Karpas-422 (cell line): ENCODE data around the gene TMUB1. TPM values are rescaled to one million over a fixed set of nuclear protein-coding genes. Genes with fewer than 3 reads are reported as not detected.

Experiments used
- DNase-seq: peaks from one replicate; pipeline ENCODE4 v3.0.0-alpha.2; 2015
- H2AFZ ChIP-seq: fragments of 200-600 bp; sonication (generic); 2 replicates; pipeline ENCODE4 v1.6.1; 2014; ENCODE audit warnings: antibody characterized with exemption, low read length, mixed read lengths
- H3K27ac ChIP-seq: fragments of 200-600 bp; sonication (generic); 2 replicates; pipeline ENCODE4 v1.5.1; 2014; ENCODE audit warnings: mild to moderate bottlenecking, low read length, moderate library complexity
- H3K27me3 ChIP-seq: fragments of 200-600 bp; sonication (generic); 2 replicates; pipeline ENCODE4 v1.6.1; 2014; ENCODE audit warnings: low read length, mixed read lengths
- H3K36me3 ChIP-seq: fragments of 200-600 bp; sonication (generic); 2 replicates; pipeline ENCODE4 v1.6.1; 2014; ENCODE audit warnings: low read length, mixed read lengths; ENCODE audit not compliant: insufficient read depth
- H3K4me1 ChIP-seq: fragments of 200-600 bp; sonication (generic); 2 replicates; pipeline ENCODE4 v1.6.1; 2014; ENCODE audit warnings: mild to moderate bottlenecking, low read length, mixed read lengths
- H3K4me2 ChIP-seq: fragments of 200-600 bp; sonication (generic); 2 replicates; pipeline ENCODE4 v1.6.1; 2014; ENCODE audit warnings: low read length, low read depth, mild to moderate bottlenecking; ENCODE audit not compliant: poor library complexity, severe bottlenecking
- H3K4me3 ChIP-seq: fragments of 200-600 bp; sonication (generic); 2 replicates; pipeline ENCODE4 v1.5.1; 2014; ENCODE audit warnings: mild to moderate bottlenecking, antibody characterized with exemption, low read length, mixed read lengths
- H3K79me2 ChIP-seq: fragments of 200-600 bp; sonication (generic); 2 replicates; pipeline ENCODE4 v1.6.1; 2014; ENCODE audit warnings: mild to moderate bottlenecking, low read length, mixed read lengths
- H3K9ac ChIP-seq: fragments of 200-600 bp; sonication (generic); 2 replicates; pipeline ENCODE4 v1.6.0; 2014; ENCODE audit warnings: low read length
- H3K9me2 ChIP-seq: fragments of 200-600 bp; sonication (generic), shearing (Covaris generic); replicated peaks from 2 replicates; pipeline ENCODE4 v1.6.0; 2014; ENCODE audit warnings: mild to moderate bottlenecking, low read length, moderate library complexity; ENCODE audit not compliant: insufficient read depth
- H3K9me3 ChIP-seq: fragments of 300-700, 200-600 bp; sonication (generic); 2 replicates; pipeline ENCODE4 v1.6.1; 2014; ENCODE audit warnings: low read length, mixed read lengths
- H4K20me1 ChIP-seq: fragments of 200-600 bp; sonication (generic); 2 replicates; pipeline ENCODE4 v1.6.1; 2014; ENCODE audit warnings: mild to moderate bottlenecking, antibody characterized with exemption, low read length, low read depth; ENCODE audit not compliant: insufficient read depth
- total RNA-seq: library from RNA; depleted of rRNA; stranded (reverse); fragments of >200 nt; shearing (Covaris generic); gene quantifications from 2 replicates; pipeline ENCODE4 v1.2.3, GENCODE V29; 2014; ENCODE audit warnings: low replicate concordance

TMUB1 gene
- total RNA-seq, 1 experiment from 2014 or later, result 30.9 TPM

DNA sequence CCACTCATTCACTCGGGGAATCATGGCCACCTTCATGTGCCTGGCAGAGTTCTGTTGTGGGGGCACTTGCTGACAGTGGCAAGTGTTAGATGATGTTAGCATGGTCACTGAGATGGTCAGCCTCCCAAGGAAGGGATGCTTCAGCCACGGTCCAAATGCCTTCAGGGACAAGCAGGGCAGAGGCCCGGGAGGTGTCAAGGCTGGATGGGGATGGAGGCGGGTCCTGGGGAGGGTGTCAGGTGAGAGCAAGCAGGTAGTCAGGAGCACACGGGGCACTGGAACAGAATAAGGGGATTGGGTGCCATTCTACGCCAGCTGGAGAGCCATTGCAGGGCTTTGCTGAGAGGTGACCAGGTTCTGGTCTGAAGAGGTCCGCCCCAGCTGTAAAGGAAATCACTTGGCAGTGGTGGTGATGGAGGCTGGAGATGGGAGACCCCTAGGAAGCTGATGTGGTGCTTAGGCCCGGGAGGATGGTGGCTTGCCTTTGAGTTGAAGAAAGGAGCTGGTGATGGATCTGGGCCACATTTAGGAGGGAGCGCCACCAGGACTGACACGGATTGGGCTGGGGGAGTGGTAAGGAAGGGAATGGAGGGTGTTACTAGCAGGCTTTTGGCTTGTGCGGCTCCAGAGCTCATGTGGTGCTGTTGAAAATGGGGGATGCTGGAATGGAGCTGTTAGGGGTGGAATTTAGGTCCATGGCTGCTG is 27.1 kb upstream of the TMUB1 start:
- no peaks in the 10 kb centered on the region for H3K9me3 ChIP-seq
- no peaks in the 10 kb centered on the region for H3K79me2 ChIP-seq
- no peak overlapping the region for H3K27ac ChIP-seq
- no peak for DNase-seq
- no peaks in the 10 kb centered on the region for H3K27me3 ChIP-seq
- H3K9me2 ChIP-seq, result no peaks in the 10 kb centered on the region
- no peaks in the 10 kb centered on the region for H3K4me1 ChIP-seq
- no peaks in the 10 kb centered on the region for H3K36me3 ChIP-seq
- no peaks in the 10 kb centered on the region for H4K20me1 ChIP-seq
- H3K4me3 ChIP-seq, result no peak overlapping the region
- no peak overlapping the region for H3K4me2 ChIP-seq
- H2AFZ ChIP-seq, result no peak overlapping the region
- no peak overlapping the region for H3K9ac ChIP-seq

- Histone ChIP-seq H3K9me3 (no peaks in the 10 kb centered on the region), H3K4me3 (no peak overlapping the region), H3K9ac (no peak overlapping the region), H3K79me2 (no peaks in the 10 kb centered on the region), H3K27ac (no peak overlapping the region), H3K9me2 (no peaks in the 10 kb centered on the region), H2AFZ (no peak overlapping the region), H3K27me3 (no peaks in the 10 kb centered on the region), H4K20me1 (no peaks in the 10 kb centered on the region), H3K4me2 (no peak overlapping the region), H3K4me1 (no peaks in the 10 kb centered on the region), H3K36me3 (no peaks in the 10 kb centered on the region)
- no peak for DNase-seq
Observed at GRCh38 chr7:151109094-151110048, 26.1 kb upstream of the TMUB1 start.

DNA sequence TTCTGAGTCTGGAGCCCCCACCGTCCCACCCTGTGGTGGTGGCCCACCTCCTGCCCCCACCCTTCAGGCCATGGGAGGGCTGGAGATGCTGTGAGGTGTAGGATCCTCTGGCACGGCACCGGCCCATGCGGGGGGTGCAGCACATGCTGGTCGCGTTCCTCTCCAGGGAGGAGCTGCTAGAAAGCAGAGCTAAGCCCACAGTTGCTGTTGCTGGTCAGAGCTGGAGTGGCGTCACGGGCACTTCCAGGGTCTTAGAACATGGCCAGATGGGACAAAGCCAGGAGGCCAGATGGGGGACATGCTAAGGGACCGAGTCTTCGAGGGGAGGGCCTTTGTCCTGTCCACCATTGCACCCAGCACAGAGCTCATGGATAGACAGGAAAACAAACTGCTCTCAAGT is 24.6 kb upstream of the TMUB1 start:
- H3K4me1 ChIP-seq, result no peaks in the 10 kb centered on the region
- no peak overlapping the region for H3K4me3 ChIP-seq
- no peaks in the 10 kb centered on the region for H3K9me3 ChIP-seq
- no peak overlapping the region for H3K4me2 ChIP-seq
- H3K27me3 ChIP-seq, result no peaks in the 10 kb centered on the region
- H2AFZ ChIP-seq, result no peak overlapping the region
- H3K9ac ChIP-seq, result no peak overlapping the region
- DNase-seq, result no peak
- no peaks in the 10 kb centered on the region for H3K9me2 ChIP-seq
- no peaks in the 10 kb centered on the region for H3K79me2 ChIP-seq
- no peak overlapping the region for H3K27ac ChIP-seq
- H3K36me3 ChIP-seq, result no peaks in the 10 kb centered on the region
- H4K20me1 ChIP-seq, result no peaks in the 10 kb centered on the region

GRCh38 chr7:151104411-151105235 is 21.3 kb upstream of the TMUB1 start:
- H3K36me3 ChIP-seq, result no peaks in the 10 kb centered on the region
- DNase-seq, result no peak
- no peaks in the 10 kb centered on the region for H3K9me2 ChIP-seq
- no peak overlapping the region for H3K9ac ChIP-seq
- H3K27ac ChIP-seq, result no peak overlapping the region
- no peaks in the 10 kb centered on the region for H3K79me2 ChIP-seq
- no peaks in the 10 kb centered on the region for H3K27me3 ChIP-seq
- no peak overlapping the region for H2AFZ ChIP-seq
- H3K4me1 ChIP-seq, result no peaks in the 10 kb centered on the region
- no peaks in the 10 kb centered on the region for H3K9me3 ChIP-seq
- no peak overlapping the region for H3K4me2 ChIP-seq
- no peaks in the 10 kb centered on the region for H4K20me1 ChIP-seq
- H3K4me3 ChIP-seq, result no peak overlapping the region

DNA sequence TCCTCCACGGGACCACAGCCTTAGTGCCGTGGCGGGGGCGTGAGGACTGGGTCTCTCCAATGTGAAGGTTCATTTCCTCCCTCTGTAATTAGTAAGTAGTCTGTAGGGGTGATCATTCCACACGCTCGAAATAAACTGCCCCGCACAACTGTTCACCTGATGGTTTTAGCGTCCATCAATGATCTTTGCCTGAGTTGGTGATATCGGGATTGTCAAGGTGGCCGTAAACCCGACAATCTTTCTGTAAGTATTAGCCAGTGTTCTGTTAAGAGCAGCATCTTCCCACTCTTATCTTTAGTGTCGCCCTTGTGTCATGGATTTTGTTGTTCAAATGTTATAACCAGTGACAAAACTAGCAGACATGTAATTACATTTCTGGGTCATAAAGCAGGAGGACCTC is 20.7 kb upstream of the TMUB1 start:
- Histone ChIP-seq H3K9me3 (no peaks in the 10 kb centered on the region), H3K9ac (no peak overlapping the region), H3K27ac (no peak overlapping the region), H3K4me3 (no peak overlapping the region), H2AFZ (no peak overlapping the region), H3K4me1 (no peaks in the 10 kb centered on the region), H3K79me2 (no peaks in the 10 kb centered on the region), H4K20me1 (no peaks in the 10 kb centered on the region), H3K9me2 (no peaks in the 10 kb centered on the region), H3K27me3 (no peaks in the 10 kb centered on the region), H3K36me3 (no peaks in the 10 kb centered on the region), H3K4me2 (no peak overlapping the region)
- no peak for DNase-seq

GRCh38 chr7:151102991-151103390 is 19.7 kb upstream of the TMUB1 start:
- Histone ChIP-seq H4K20me1 (no peaks in the 10 kb centered on the region), H3K27me3 (no peaks in the 10 kb centered on the region), H3K4me3 (no peak overlapping the region), H3K4me1 (no peaks in the 10 kb centered on the region), H3K36me3 (no peaks in the 10 kb centered on the region), H3K79me2 (no peaks in the 10 kb centered on the region), H3K4me2 (no peak overlapping the region), H3K9ac (no peak overlapping the region), H2AFZ (no peak overlapping the region), H3K9me3 (no peaks in the 10 kb centered on the region), H3K27ac (no peak overlapping the region), H3K9me2 (no peaks in the 10 kb centered on the region)
- no peak for DNase-seq

GRCh38 chr7:151101621-151102396 is 18.5 kb upstream of the TMUB1 start:
- DNase-seq, result no peak
- Histone ChIP-seq H4K20me1 (no peaks in the 10 kb centered on the region), H3K9me2 (no peaks in the 10 kb centered on the region), H3K27me3 (no peaks in the 10 kb centered on the region), H3K9me3 (no peaks in the 10 kb centered on the region), H3K36me3 (no peaks in the 10 kb centered on the region), H2AFZ (no peak overlapping the region), H3K4me3 (no peak overlapping the region), H3K4me2 (no peak overlapping the region), H3K79me2 (no peaks in the 10 kb centered on the region), H3K4me1 (no peaks in the 10 kb centered on the region), H3K27ac (no peak overlapping the region), H3K9ac (no peak overlapping the region)
